Measurements from ENCODE around the gene ZXDA. TPM values are rescaled to one million over a fixed set of nuclear protein-coding genes. Genes with fewer than 3 reads are reported as not detected.
"Not testable (repeated sequence)": the region's sequence is repeated elsewhere in the genome, so short reads cannot be mapped to it uniquely, and the experiment has no call there.

The ZXDA gene
- 0.64 TPM for polyA plus RNA-seq (2013, experiment 1 of 2)
- polyA plus RNA-seq (2013, experiment 2 of 2) = 0.50 TPM

- H3K4me1 ChIP-seq (ENCODE audit: control insufficient read depth in 2 of 2, insufficient read depth in 1 of 2, low read depth in 1 of 2, low read length in 2 of 2); H2BK5ac ChIP-seq (ENCODE audit: low read length); H2BK12ac ChIP-seq (ENCODE audit: low read length); H2BK120ac ChIP-seq (ENCODE audit: low read depth, low read length); DNase-seq (ENCODE audit: low spot score); H3K14ac ChIP-seq (ENCODE audit: low read length); H3K18ac ChIP-seq (ENCODE audit: low read length); H4K91ac ChIP-seq (ENCODE audit: low read depth, low read length, poor library complexity); H4K8ac ChIP-seq (ENCODE audit: low read depth, low read length); H3K9ac ChIP-seq (ENCODE audit: low read depth, low read length, poor library complexity); H3K36me3 ChIP-seq (replicated peaks in 1 of 2; ENCODE audit: control insufficient read depth in 2 of 2, insufficient read depth in 2 of 2, low read length in 2 of 2); H3K27me3 ChIP-seq (ENCODE audit: control insufficient read depth in 3 of 3, insufficient read depth in 3 of 3, low read depth in 1 of 3, low read length in 3 of 3); H2AFZ ChIP-seq (ENCODE audit: low read length); H3K23ac ChIP-seq (ENCODE audit: low read depth, low read length, poor library complexity); H3K79me1 ChIP-seq (ENCODE audit: low read depth, low read length); H3K27ac ChIP-seq (replicated peaks; ENCODE audit: low read length); H3K4ac ChIP-seq (ENCODE audit: low read length); H2BK15ac ChIP-seq (ENCODE audit: low read length); H2AK5ac ChIP-seq (ENCODE audit: low read depth, low read length); H3K9me3 ChIP-seq (replicated peaks in 1 of 2; ENCODE audit: control insufficient read depth in 2 of 2, insufficient read depth in 1 of 2, low read depth in 1 of 2, low read length in 2 of 2): not testable (repeated sequence)
- H3K4me3 ChIP-seq (ENCODE audit: low read length in 2 of 2) = peak within 1 kb of the TSS in 1 of 2 donors; percentile 66
- H3K4me2 ChIP-seq (ENCODE audit: insufficient read depth, low read length, poor library complexity, severe bottlenecking) = peak within 1 kb of the TSS; percentile 25
- no CpG with 5 or more reads among the region's 35 CpGs for WGBS, 2 donors (ENCODE audit: extremely low coverage in 2 of 2, insufficient read length in 2 of 2, insufficient replicate concordance in 1 of 2)
Observed at GRCh38 chrX:57910287-57910912, at the start of gene ZXDA. TSS of gene ZXDA (minus strand) at chrX:57910458. CDS start at chrX:57910420, 38 bp downstream.

DNA sequence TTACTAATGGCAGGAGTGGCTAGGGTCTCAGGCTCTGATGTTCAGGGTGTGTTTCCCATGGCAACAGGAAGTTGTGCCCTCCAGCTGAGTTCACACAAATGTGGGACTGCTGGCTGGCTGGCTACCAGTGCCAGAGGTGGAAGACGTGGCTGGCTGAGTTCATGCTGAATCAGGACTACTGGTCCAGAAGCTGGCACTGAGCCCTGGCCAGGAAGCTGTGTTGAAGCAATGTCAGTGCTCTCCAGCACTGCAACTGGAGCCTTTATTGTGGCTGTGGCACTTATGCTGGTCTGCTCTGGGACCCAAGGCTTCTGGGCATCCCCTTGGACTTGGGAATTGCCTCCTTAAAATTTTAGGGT is 42.0 kb upstream of the ZXDA start:
- H2BK5ac ChIP-seq (ENCODE audit: low read length) = no peak overlapping the region
- no peaks in the 10 kb centered on the region for H3K79me1 ChIP-seq (ENCODE audit: low read depth, low read length)
- no peak overlapping the region for H3K18ac ChIP-seq (ENCODE audit: low read length)
- no peak overlapping the region for H4K8ac ChIP-seq (ENCODE audit: low read depth, low read length)
- H2BK15ac ChIP-seq (ENCODE audit: low read length) = no peak overlapping the region
- WGBS, 2 donors (ENCODE audit: extremely low coverage in 2 of 2, insufficient read length in 2 of 2, insufficient replicate concordance in 1 of 2) = no CpG with 5 or more reads among the region's 1 CpG
- H2BK12ac ChIP-seq (ENCODE audit: low read length) = no peak overlapping the region
- no peak overlapping the region for H3K9ac ChIP-seq (ENCODE audit: low read depth, low read length, poor library complexity)
- no peak overlapping the region for H3K4ac ChIP-seq (ENCODE audit: low read length)
- H3K14ac ChIP-seq (ENCODE audit: low read length) = no peak overlapping the region
- no peak overlapping the region for H2BK120ac ChIP-seq (ENCODE audit: low read depth, low read length)
- no peaks in the 10 kb centered on the region for H3K27me3 ChIP-seq (ENCODE audit: control insufficient read depth in 3 of 3, insufficient read depth in 3 of 3, low read depth in 1 of 3, low read length in 3 of 3)
- DNase-seq (ENCODE audit: low spot score) = no peak
- H3K27ac ChIP-seq (replicated peaks; ENCODE audit: low read length) = no peak overlapping the region
- H4K91ac ChIP-seq (ENCODE audit: low read depth, low read length, poor library complexity) = no peak overlapping the region
- H3K36me3 ChIP-seq (replicated peaks in 1 of 2; ENCODE audit: control insufficient read depth in 2 of 2, insufficient read depth in 2 of 2, low read length in 2 of 2) = no peaks in the 10 kb centered on the region
- no peak overlapping the region for H3K4me3 ChIP-seq (ENCODE audit: low read length in 2 of 2)
- peaks cover 0 to 12% of the 10 kb centered on the region in 2 donors for H3K9me3 ChIP-seq (replicated peaks in 1 of 2; ENCODE audit: control insufficient read depth in 2 of 2, insufficient read depth in 1 of 2, low read depth in 1 of 2, low read length in 2 of 2)
- H3K4me1 ChIP-seq (ENCODE audit: control insufficient read depth in 2 of 2, insufficient read depth in 1 of 2, low read depth in 1 of 2, low read length in 2 of 2) = no peaks in the 10 kb centered on the region
- no peak overlapping the region for H3K4me2 ChIP-seq (ENCODE audit: insufficient read depth, low read length, poor library complexity, severe bottlenecking)
- no peak overlapping the region for H2AK5ac ChIP-seq (ENCODE audit: low read depth, low read length)
- H3K23ac ChIP-seq (ENCODE audit: low read depth, low read length, poor library complexity) = no peak overlapping the region
- no peak overlapping the region for H2AFZ ChIP-seq (ENCODE audit: low read length)

GRCh38 chrX:57951666-57952319 is 41.5 kb upstream of the ZXDA start:
- no peak for DNase-seq (ENCODE audit: low spot score)
- H3K14ac ChIP-seq (ENCODE audit: low read length) = no peak overlapping the region

GRCh38 chrX:57933321-57933720 is 23.1 kb upstream of the ZXDA start:
- no peaks in the 10 kb centered on the region for H3K27me3 ChIP-seq (ENCODE audit: control insufficient read depth in 3 of 3, insufficient read depth in 3 of 3, low read depth in 1 of 3, low read length in 3 of 3)
- H3K23ac ChIP-seq (ENCODE audit: low read depth, low read length, poor library complexity) = no peak overlapping the region
- H3K14ac ChIP-seq (ENCODE audit: low read length) = no peak overlapping the region
- H3K79me1 ChIP-seq (ENCODE audit: low read depth, low read length) = no peaks in the 10 kb centered on the region
- no peak overlapping the region for H2AK5ac ChIP-seq (ENCODE audit: low read depth, low read length)
- H2AFZ ChIP-seq (ENCODE audit: low read length) = no peak overlapping the region
- H3K4ac ChIP-seq (ENCODE audit: low read length) = no peak overlapping the region
- no peak overlapping the region for H2BK120ac ChIP-seq (ENCODE audit: low read depth, low read length)
- DNase-seq (ENCODE audit: low spot score) = no peak
- H3K9ac ChIP-seq (ENCODE audit: low read depth, low read length, poor library complexity) = no peak overlapping the region
- no peak overlapping the region for H3K18ac ChIP-seq (ENCODE audit: low read length)
- H3K27ac ChIP-seq (replicated peaks; ENCODE audit: low read length) = no peak overlapping the region
- H2BK5ac ChIP-seq (ENCODE audit: low read length) = no peak overlapping the region
- H2BK12ac ChIP-seq (ENCODE audit: low read length) = no peak overlapping the region
- H3K4me2 ChIP-seq (ENCODE audit: insufficient read depth, low read length, poor library complexity, severe bottlenecking) = no peak overlapping the region
- no peak overlapping the region for H4K8ac ChIP-seq (ENCODE audit: low read depth, low read length)
- H3K9me3 ChIP-seq (replicated peaks in 1 of 2; ENCODE audit: control insufficient read depth in 2 of 2, insufficient read depth in 1 of 2, low read depth in 1 of 2, low read length in 2 of 2) = peaks cover 0 to 3% of the 10 kb centered on the region in 2 donors
- no peaks in the 10 kb centered on the region for H3K36me3 ChIP-seq (replicated peaks in 1 of 2; ENCODE audit: control insufficient read depth in 2 of 2, insufficient read depth in 2 of 2, low read length in 2 of 2)
- WGBS, 2 donors (ENCODE audit: extremely low coverage in 2 of 2, insufficient read length in 2 of 2, insufficient replicate concordance in 1 of 2) = no CpG with 5 or more reads among the region's 6 CpGs
- no peak overlapping the region for H4K91ac ChIP-seq (ENCODE audit: low read depth, low read length, poor library complexity)
- no peak overlapping the region for H3K4me3 ChIP-seq (ENCODE audit: low read length in 2 of 2)
- no peaks in the 10 kb centered on the region for H3K4me1 ChIP-seq (ENCODE audit: control insufficient read depth in 2 of 2, insufficient read depth in 1 of 2, low read depth in 1 of 2, low read length in 2 of 2)
- H2BK15ac ChIP-seq (ENCODE audit: low read length) = no peak overlapping the region

More at GRCh38 chrX:57951666-57952319, 41.5 kb upstream of the ZXDA start:
- Histone ChIP-seq H4K8ac (ENCODE audit: low read depth, low read length) (no peak overlapping the region), H4K91ac (ENCODE audit: low read depth, low read length, poor library complexity) (no peak overlapping the region), H3K9me3 (replicated peaks in 1 of 2; ENCODE audit: control insufficient read depth in 2 of 2, insufficient read depth in 1 of 2, low read depth in 1 of 2, low read length in 2 of 2) (peaks cover 0 to 12% of the 10 kb centered on the region in 2 donors), H3K4ac (ENCODE audit: low read length) (no peak overlapping the region), H3K4me3 (ENCODE audit: low read length in 2 of 2) (no peak overlapping the region), H2BK120ac (ENCODE audit: low read depth, low read length) (no peak overlapping the region), H3K9ac (ENCODE audit: low read depth, low read length, poor library complexity) (no peak overlapping the region), H3K36me3 (replicated peaks in 1 of 2; ENCODE audit: control insufficient read depth in 2 of 2, insufficient read depth in 2 of 2, low read length in 2 of 2) (no peaks in the 10 kb centered on the region), H3K27me3 (ENCODE audit: control insufficient read depth in 3 of 3, insufficient read depth in 3 of 3, low read depth in 1 of 3, low read length in 3 of 3) (no peaks in the 10 kb centered on the region), H2AK5ac (ENCODE audit: low read depth, low read length) (no peak overlapping the region), H2BK12ac (ENCODE audit: low read length) (no peak overlapping the region), H2BK15ac (ENCODE audit: low read length) (no peak overlapping the region), H3K4me2 (ENCODE audit: insufficient read depth, low read length, poor library complexity, severe bottlenecking) (no peak overlapping the region), H3K27ac (replicated peaks; ENCODE audit: low read length) (no peak overlapping the region), H3K23ac (ENCODE audit: low read depth, low read length, poor library complexity) (no peak overlapping the region), H3K18ac (ENCODE audit: low read length) (no peak overlapping the region), H2BK5ac (ENCODE audit: low read length) (no peak overlapping the region), H3K79me1 (ENCODE audit: low read depth, low read length) (no peaks in the 10 kb centered on the region), H2AFZ (ENCODE audit: low read length) (no peak overlapping the region), H3K4me1 (ENCODE audit: control insufficient read depth in 2 of 2, insufficient read depth in 1 of 2, low read depth in 1 of 2, low read length in 2 of 2) (no peaks in the 10 kb centered on the region)
- no CpG with 5 or more reads among the region's 2 CpGs for WGBS, 2 donors (ENCODE audit: extremely low coverage in 2 of 2, insufficient read length in 2 of 2, insufficient replicate concordance in 1 of 2)
